Fibroblast of pulmonary artery (primary cell): ENCODE results near the gene TRIM44.

Source experiments
- DNase-seq: peaks from one replicate; pipeline ENCODE4 v3.0.0-alpha.2; 2010; ENCODE audit warnings: low read depth
- H3K4me3 ChIP-seq: replicated peaks from 2 replicates; pipeline ENCODE4 v1.5.1; 2011; ENCODE audit warnings: low read depth, mild to moderate bottlenecking, control low read depth, low read length, moderate library complexity
- CTCF ChIP-seq: IDR thresholded peaks from 2 replicates; pipeline ENCODE4 v1.5.1; 2011; ENCODE audit warnings: mild to moderate bottlenecking, control low read depth, low read length, inconsistent platforms; ENCODE audit errors: missing control alignments

TRIM44 gene

GRCh38 chr11:35810045-35810645 lies 147.6 kb downstream of the TRIM44 start:
- H3K4me3 ChIP-seq: no peak overlapping the region
- no peak for TF ChIP-seq CTCF
- DNase-seq: no peak

- no peak for TF ChIP-seq CTCF
- H3K4me3 ChIP-seq: no peak overlapping the region
- no peak for DNase-seq
These were observed 149.2 kb downstream of the TRIM44 start for GRCh38 chr11:35811783-35812182.

- DNase-seq: peak; percentile 43
- H3K4me3 ChIP-seq: no peak overlapping the region
- no peak for TF ChIP-seq CTCF
These were observed 150.3 kb downstream of the TRIM44 start for GRCh38 chr11:35812828-35813227.

- TF ChIP-seq CTCF: no peak
- DNase-seq: no peak
- no peak overlapping the region for H3K4me3 ChIP-seq
These were observed 151.6 kb downstream of the TRIM44 start for GRCh38 chr11:35814081-35814695.

GRCh38 chr11:35814720-35815305 lies 152.2 kb downstream of the TRIM44 start:
- TF ChIP-seq CTCF: no peak
- DNase-seq: peak; percentile 87
- H3K4me3 ChIP-seq: no peak overlapping the region

- no peak overlapping the region for H3K4me3 ChIP-seq
- TF ChIP-seq CTCF: no peak
- DNase-seq: peak; percentile 85
These were observed 153.2 kb downstream of the TRIM44 start for GRCh38 chr11:35815556-35816315.
